22Rv1 (cell line): ENCODE data around the gene POLL.

Experiments
- H3K27ac ChIP-seq: fragments of 450-650 bp; 2 replicates; pipeline ENCODE4 v1.5.1; 2017
- CTCF ChIP-seq: fragments of 450-650 bp; IDR thresholded peaks from 2 replicates; pipeline ENCODE4 v1.5.1; 2017; ENCODE audit warnings: mild to moderate bottlenecking
- ZFX ChIP-seq: fragments of 450-650 bp; IDR thresholded peaks from 2 replicates; pipeline ENCODE4 v1.6.1; 2017; ENCODE audit warnings: antibody characterized with exemption, borderline replicate concordance

Gene POLL

GRCh38 chr10:101565370-101565900 lies 22.6 kb downstream of the POLL start:
- H3K27ac ChIP-seq = no peak overlapping the region
- no peak for TF ChIP-seq CTCF
- no peak for TF ChIP-seq ZFX

- no peak for TF ChIP-seq ZFX
- no peak for TF ChIP-seq CTCF
- H3K27ac ChIP-seq = no peak overlapping the region
Observed at GRCh38 chr10:101564490-101564991, 23.5 kb downstream of the POLL start.

GRCh38 chr10:101563497-101564040 lies 24.5 kb downstream of the POLL start:
- no peak overlapping the region for H3K27ac ChIP-seq
- no peak for TF ChIP-seq CTCF
- TF ChIP-seq ZFX = no peak

- H3K27ac ChIP-seq = no peak overlapping the region
- TF ChIP-seq ZFX (no peak), CTCF (no peak)
Observed at GRCh38 chr10:101563007-101563406, 25.1 kb downstream of the POLL start.

GRCh38 chr10:101562231-101562630 lies 25.8 kb downstream of the POLL start:
- TF ChIP-seq CTCF = no peak
- no peak for TF ChIP-seq ZFX
- no peak overlapping the region for H3K27ac ChIP-seq

GRCh38 chr10:101561068-101561915 lies 26.8 kb downstream of the POLL start:
- TF ChIP-seq CTCF (no peak), ZFX (no peak)
- no peak overlapping the region for H3K27ac ChIP-seq
